Adrenal gland (tissue), 12 donors: ENCODE data around the gene PDE6B. TPM values are rescaled to one million over a fixed set of nuclear protein-coding genes. Genes with fewer than 3 reads are reported as not detected.

Experiments
- DNase-seq, 7 donors: peaks; one replicate each; pipeline ENCODE4 v3.0.0-alpha.2; 2019 to 2020
- H3K27ac ChIP-seq, 5 donors: fragments of 200-600 bp; sonication (generic) in 4 of 5; 1 replicate in 3 of 5; 2 replicates in 2 of 5; pipeline versions ENCODE4 v1.5.1 to v1.8.0; 2016 to 2020; ENCODE audit warnings: mild to moderate bottlenecking in 1 of 5
- H3K27me3 ChIP-seq: fragments of 200-600 bp; 2 replicates; pipeline ENCODE4 v1.8.0; 2021
- H3K36me3 ChIP-seq, 2 donors: fragments of 200-600 bp; replicated peaks in 1 of 2; 1 replicate in 1 of 2; 2 replicates in 1 of 2; pipeline versions ENCODE4 v1.5.1 to v1.8.0; 2018 to 2022
- H3K4me1 ChIP-seq, 2 donors: fragments of 200-600 bp; replicated peaks in 1 of 2; 1 replicate in 1 of 2; 2 replicates in 1 of 2; pipeline versions ENCODE4 v1.5.1 to v1.8.0; 2018 to 2021
- H3K4me3 ChIP-seq, 4 donors: fragments of 200-600 bp; sonication (generic) in 3 of 4; one replicate each; pipeline ENCODE4 v1.5.1; 2016 to 2018
- H3K9me3 ChIP-seq, 3 donors: fragments of 200-600 bp; sonication (generic) in 1 of 3; replicated peaks in 1 of 3; 1 replicate in 2 of 3; 2 replicates in 1 of 3; pipeline versions ENCODE4 v1.5.1 to v1.8.0; 2016 to 2021
- CTCF ChIP-seq, 6 experiments: fragments of 450-650 bp in 4 of 6; fragments of 200-600 bp in 2 of 6; sonication (generic) in 1 of 6; IDR thresholded peaks; 1 replicate in 5 of 6; 2 replicates in 1 of 6; pipeline versions ENCODE4 v1.5.1 to v1.8.0; 2016 to 2021; ENCODE audit warnings: antibody characterized with exemption in 6 of 6, mild to moderate bottlenecking in 2 of 6, moderate library complexity in 1 of 6
- POLR2A ChIP-seq, 2 donors: fragments of 450-650 bp; IDR thresholded peaks; one replicate each; pipeline ENCODE4 v1.6.1; 2017; ENCODE audit warnings: antibody characterized with exemption in 2 of 2, mild to moderate bottlenecking in 2 of 2, moderate library complexity in 1 of 2
- WGBS, 4 donors: extraction: QIAGEN DNeasy Blood & Tissue Kit in 2 of 4; methylation state at CpG; one replicate each; pipeline versions ENCODE4 v1.1.5 to v1.1.7; 2013 to 2017; 5-methylcytosine and 5-hydroxymethylcytosine counted together
- intact Hi-C, 2 donors: fragments of 100-400 bp; cut with DNase I; formaldehyde crosslinking; loops; one replicate each; pipeline versions ENCODE4 v1.14.1 to v1.15.0; 2022 to 2023
- polyA plus RNA-seq, 3 donors: library from polyadenylated mRNA; stranded (reverse); fragments of 200-250 nt in 2 of 3; fragments of 350-450 nt in 1 of 3; fragmentation: Illumina TruSeq in 1 of 3; extraction: RNeasy Lipid Tissue Mini Kit (QIAGEN cat#74804) in 1 of 3; gene quantifications; one replicate each; pipeline ENCODE4 v1.2.3, GENCODE V29; 2013 to 2014
- total RNA-seq, 9 donors: library from RNA; depleted of rRNA in 4 of 9; stranded (reverse); fragments of >200 nt in 4 of 9; fragments of 120-200 nt in 1 of 9; fragmentation: NEBNext Ultra II Directional in 1 of 9; extraction: Animal tissue kit (Norgen Biotek cat#: 25700) in 1 of 9; gene quantifications; one replicate each; pipeline versions ENCODE4 v1.1.0 to v1.2.4, GENCODE V29; 2013 to 2023
- donor health status: healthy with polysubstance abuse.
- donor health status: Bipolar disorder and iron deficiency.
- donor health status: DM: yes; HTN: yes; CAD: no.
- donor health status: DM: no; HTN: no; CAD: no.
- donor health status: DM: no; HTN: no; CAD: no.
- donor health status: DM: yes; HTN: yes; CAD: no.

PDE6B gene
- total and polyA plus RNA-seq, 12 donors, result 0.68 to 26.6 (median 1.9) TPM; not detected in 2

GRCh38 chr4:609400-610050, 15.8 kb upstream of the PDE6B start:
- DNase-seq, result no peak
- Histone ChIP-seq H3K9me3 (no peaks in the 10 kb centered on the region), H3K4me1 (no peaks in the 10 kb centered on the region), H3K27me3 (peaks cover 10% of the 10 kb centered on the region), H3K27ac (no peak overlapping the region), H3K4me3 (no peak overlapping the region), H3K36me3 (no peaks in the 10 kb centered on the region)
- TF ChIP-seq POLR2A (IDR thresholded peaks at IDR 0.05) (no peak), CTCF (IDR thresholded peaks at IDR 0.05) (no peak)
- intact Hi-C loops, result no loop called here
- WGBS, 4 donors, result 67 to 76% (median 74%) methylated on average over 8 of the region's 8 CpGs

GRCh38 chr4:610411-611261, 14.7 kb upstream of the PDE6B start:
- no peaks in the 10 kb centered on the region for H3K9me3 ChIP-seq
- peak in 4 of 7 donors; percentile 21 to 41 (median 31) for DNase-seq
- no peak overlapping the region for H3K4me3 ChIP-seq
- H3K27me3 ChIP-seq, result peaks cover 10% of the 10 kb centered on the region
- no peaks in the 10 kb centered on the region for H3K4me1 ChIP-seq
- H3K36me3 ChIP-seq, result no peaks in the 10 kb centered on the region
- WGBS, 4 donors, result 38 to 61% (median 49%) methylated on average over 7 to 10 of the region's 10 CpGs
- H3K27ac ChIP-seq, result no peak overlapping the region
- intact Hi-C loops, result no loop called here
- TF ChIP-seq CTCF (IDR thresholded peaks at IDR 0.05) (no peak), POLR2A (IDR thresholded peaks at IDR 0.05) (no peak)

DNA sequence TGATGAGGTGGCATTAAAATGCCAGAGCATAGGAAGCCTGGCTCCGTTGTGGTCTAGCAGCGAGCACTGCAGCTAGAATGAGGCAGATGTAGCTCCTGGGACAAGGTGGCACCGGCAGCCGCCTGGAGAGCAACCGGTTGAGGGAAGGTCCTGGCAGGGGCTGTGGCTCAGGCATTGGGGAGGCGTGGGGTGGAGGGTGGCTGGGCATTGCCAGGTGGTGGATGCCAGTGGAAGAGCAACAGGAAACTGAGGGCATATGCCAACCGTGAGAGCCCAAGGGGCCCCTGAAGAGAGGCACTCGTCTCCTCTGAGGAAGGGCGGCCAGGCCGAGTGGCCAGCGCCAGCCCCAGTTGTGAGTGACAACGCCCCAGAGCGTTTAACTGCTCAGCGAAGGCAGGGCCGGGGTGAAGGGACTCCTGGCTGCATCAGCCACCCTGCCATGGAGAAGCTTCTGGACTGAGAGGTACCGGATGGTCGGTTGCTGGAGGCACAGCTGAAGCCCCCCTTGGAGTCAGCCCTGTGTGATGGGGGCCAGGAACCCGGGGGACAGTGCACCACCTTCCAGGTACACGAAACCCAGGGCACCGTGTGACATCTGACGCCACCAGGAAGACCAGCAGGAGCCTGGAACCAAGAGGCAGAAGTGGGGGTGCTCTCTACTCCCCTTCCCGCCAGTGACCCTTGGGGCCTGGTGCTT, 13.2 kb upstream of the PDE6B start:
- H3K4me1 ChIP-seq, result no peaks in the 10 kb centered on the region
- peak in 1 of 7 donors; percentile 2 for DNase-seq
- intact Hi-C loops, result no loop called here
- no peaks in the 10 kb centered on the region for H3K36me3 ChIP-seq
- H3K27ac ChIP-seq, result no peak overlapping the region
- peaks cover 8% of the 10 kb centered on the region for H3K27me3 ChIP-seq
- no peaks in the 10 kb centered on the region for H3K9me3 ChIP-seq
- TF ChIP-seq CTCF (IDR thresholded peaks at IDR 0.05), result no peak
- no peak for TF ChIP-seq POLR2A (IDR thresholded peaks at IDR 0.05)
- 64 to 87% (median 77%) methylated on average over 6 to 22 of the region's 22 CpGs for WGBS, 4 donors
- no peak overlapping the region for H3K4me3 ChIP-seq

GRCh38 chr4:612749-613125, 12.6 kb upstream of the PDE6B start:
- TF ChIP-seq POLR2A (IDR thresholded peaks at IDR 0.05) (no peak), CTCF (IDR thresholded peaks at IDR 0.05) (no peak)
- no peaks in the 10 kb centered on the region for H3K4me1 ChIP-seq
- no peak for DNase-seq
- no peak overlapping the region for H3K4me3 ChIP-seq
- H3K36me3 ChIP-seq, result no peaks in the 10 kb centered on the region
- WGBS, 4 donors, result 75 to 85% (median 78%) methylated on average over 6 to 7 of the region's 7 CpGs
- H3K9me3 ChIP-seq, result no peaks in the 10 kb centered on the region
- intact Hi-C loops, result no loop called here
- no peak overlapping the region for H3K27ac ChIP-seq
- H3K27me3 ChIP-seq, result peaks cover 11% of the 10 kb centered on the region
